Neural crest cell (in vitro differentiated cells): ENCODE data around the gene IQCK. TPM values are rescaled to one million over a fixed set of nuclear protein-coding genes. Genes with fewer than 3 reads are reported as not detected.

Experiments
- DNase-seq: peaks from one replicate; pipeline ENCODE4 v3.0.0; 2021; ENCODE audit warnings: low read depth, mixed read lengths, low spot score
- H3K27ac Mint-ChIP-seq: one replicate; pipeline ENCODE4 v1.8.0; 2021; ENCODE audit warnings: mild to moderate bottlenecking, mixed read lengths; ENCODE audit not compliant: unreplicated experiment
- H3K27me3 Mint-ChIP-seq: 2 replicates; pipeline ENCODE4 v1.8.0; 2021; ENCODE audit warnings: low read depth, mild to moderate bottlenecking, mixed read lengths
- H3K36me3 Mint-ChIP-seq: 2 replicates; pipeline ENCODE4 v1.8.0; 2021; ENCODE audit warnings: low read depth, mild to moderate bottlenecking, mixed read lengths
- H3K4me1 Mint-ChIP-seq: 2 replicates; pipeline ENCODE4 v1.8.0; 2021; ENCODE audit warnings: mixed read lengths
- H3K4me3 Mint-ChIP-seq: one replicate; pipeline ENCODE4 v1.8.0; 2021; ENCODE audit warnings: mild to moderate bottlenecking, mixed read lengths
- H3K9me3 Mint-ChIP-seq: 2 replicates; pipeline ENCODE4 v1.8.0; 2021; ENCODE audit warnings: mixed read lengths
- CTCF ChIP-seq: fragments of 200-600 bp; sonication (generic); conservative IDR thresholded peaks from 2 replicates; pipeline ENCODE4 v1.5.0; 2021; ENCODE audit warnings: antibody characterized with exemption, mild to moderate bottlenecking
- total RNA-seq: library from RNA; stranded (reverse); gene quantifications from 2 replicates; pipeline ENCODE4 v1.2.1, GENCODE V29; 2021

IQCK gene
- total RNA-seq, 1 donor from 2014 or later = 23.7 TPM

DNA sequence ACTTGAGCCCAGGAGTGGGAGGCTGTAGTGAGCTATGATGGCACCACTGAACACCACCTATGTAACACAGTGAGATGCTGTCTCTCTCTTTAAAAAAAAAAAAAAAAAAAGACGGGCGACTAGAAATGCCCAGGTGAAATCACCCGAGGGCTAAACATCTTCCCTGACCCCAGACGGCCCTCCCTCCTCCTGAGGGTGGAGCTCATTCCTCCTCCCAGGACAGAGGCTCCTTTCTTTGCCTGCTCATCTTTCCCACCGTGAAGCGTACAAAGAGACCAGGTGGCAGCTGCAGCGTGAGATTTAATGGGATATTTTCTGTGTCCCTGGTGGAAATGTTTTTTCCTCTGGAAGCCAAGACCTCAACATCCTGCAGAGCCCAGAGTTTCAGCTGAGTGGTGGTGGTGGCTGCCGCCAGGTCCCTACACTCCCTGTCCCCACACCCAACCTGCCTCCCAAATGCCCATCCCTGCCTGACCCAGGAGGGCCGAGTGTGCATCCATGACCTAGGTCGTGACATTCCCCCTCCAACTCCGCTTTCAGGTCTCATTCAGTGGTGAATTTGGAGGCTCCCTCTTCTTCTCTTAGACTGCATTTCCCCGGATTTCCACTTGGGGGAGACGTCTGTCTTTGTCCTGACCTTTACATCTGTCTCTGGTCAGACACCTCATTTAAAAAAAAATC is 181.0 kb downstream of the IQCK start:
- no peak overlapping the region for H3K27ac Mint-ChIP-seq
- DNase-seq = peak; percentile 75
- no peak overlapping the region for H3K4me3 Mint-ChIP-seq
- H3K4me1 Mint-ChIP-seq = peaks cover 4% of the 10 kb centered on the region
- peak; percentile 84 for TF ChIP-seq CTCF
- H3K36me3 Mint-ChIP-seq = no peaks in the 10 kb centered on the region
- H3K27me3 Mint-ChIP-seq = peaks cover 8% of the 10 kb centered on the region
- no peaks in the 10 kb centered on the region for H3K9me3 Mint-ChIP-seq

GRCh38 chr16:19899605-19899955 is 181.5 kb downstream of the IQCK start:
- no peak for DNase-seq
- H3K27ac Mint-ChIP-seq = no peak overlapping the region
- H3K4me1 Mint-ChIP-seq = peaks cover 4% of the 10 kb centered on the region
- H3K4me3 Mint-ChIP-seq = no peak overlapping the region
- H3K9me3 Mint-ChIP-seq = no peaks in the 10 kb centered on the region
- H3K27me3 Mint-ChIP-seq = peaks cover 8% of the 10 kb centered on the region
- no peak for TF ChIP-seq CTCF
- no peaks in the 10 kb centered on the region for H3K36me3 Mint-ChIP-seq

DNA sequence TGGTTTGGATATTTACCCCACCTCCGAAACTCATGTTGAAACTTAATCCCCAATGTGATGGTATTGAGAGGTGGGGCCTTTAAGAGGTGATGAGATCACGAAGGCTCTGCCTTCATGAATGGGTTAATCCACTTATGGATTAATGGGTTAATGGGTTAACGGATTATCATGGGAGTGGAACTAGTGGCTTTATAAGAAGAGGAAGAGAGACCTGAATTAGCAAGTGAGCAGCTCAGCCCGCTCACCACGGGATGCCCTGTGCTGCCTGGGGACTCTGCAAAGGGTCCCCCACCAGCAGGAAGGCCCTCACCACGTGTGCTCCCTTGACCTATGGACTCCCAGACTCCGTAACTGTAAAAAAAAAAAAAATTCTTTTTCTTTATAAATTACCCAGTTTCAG is 183.1 kb downstream of the IQCK start:
- no peak overlapping the region for H3K27ac Mint-ChIP-seq
- H3K36me3 Mint-ChIP-seq = no peaks in the 10 kb centered on the region
- no peak overlapping the region for H3K4me3 Mint-ChIP-seq
- DNase-seq = no peak
- no peak for TF ChIP-seq CTCF
- H3K4me1 Mint-ChIP-seq = peaks cover 4% of the 10 kb centered on the region
- no peaks in the 10 kb centered on the region for H3K9me3 Mint-ChIP-seq
- H3K27me3 Mint-ChIP-seq = peaks cover 8% of the 10 kb centered on the region

DNA sequence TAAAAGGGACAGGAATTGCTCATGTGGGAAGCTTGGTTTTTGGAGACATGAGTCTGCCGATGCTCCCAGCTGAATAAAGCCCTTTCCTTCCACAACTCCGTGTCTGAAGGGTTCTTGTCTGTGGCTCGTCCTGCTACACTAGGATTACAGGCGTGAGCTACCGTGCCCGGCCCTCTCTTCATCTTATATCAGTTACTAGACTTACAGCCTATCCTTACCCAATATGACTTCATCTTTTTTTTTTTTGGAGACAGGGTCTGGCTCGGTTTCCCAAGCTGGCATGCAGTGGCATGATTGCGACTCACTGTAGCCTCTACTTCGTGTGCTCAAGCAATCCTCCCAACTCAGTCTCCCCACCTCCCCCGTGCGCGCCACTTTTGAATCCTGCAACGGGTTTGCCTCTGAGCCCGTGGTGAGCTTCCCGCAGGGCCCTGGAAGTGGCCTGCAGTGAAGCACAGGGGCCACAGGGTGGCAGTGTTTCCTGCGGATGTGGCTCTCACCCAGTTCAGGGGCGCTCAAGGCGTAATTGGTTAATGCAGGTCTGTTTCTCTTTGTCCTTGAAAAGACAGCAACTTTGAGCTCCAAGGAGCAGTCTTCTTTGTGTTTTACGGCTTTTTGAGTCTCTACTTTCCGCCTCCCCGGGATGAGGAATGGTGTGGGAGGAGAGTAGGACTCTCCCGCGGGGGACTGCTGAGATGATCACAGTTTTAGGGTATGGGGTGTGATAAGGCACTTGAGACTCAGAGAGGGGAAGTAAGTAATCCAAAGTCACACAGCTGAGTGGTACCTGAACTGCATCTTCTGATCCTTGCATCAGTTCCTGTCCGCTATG is 189.3 kb downstream of the IQCK start:
- Mint-ChIP-seq H3K27me3 (peaks cover 5% of the 10 kb centered on the region), H3K4me1 (peaks cover 9% of the 10 kb centered on the region), H3K4me3 (no peak overlapping the region), H3K9me3 (no peaks in the 10 kb centered on the region), H3K27ac (peak overlapping the region; percentile 96), H3K36me3 (no peaks in the 10 kb centered on the region)
- peak; percentile 100 for TF ChIP-seq CTCF
- peak; percentile 84 for DNase-seq

Other genes starting within 250 kb of the IQCK start
- 61.9 and 63.2 TPM in 2 replicates for gene GDE1, start 196.2 kb upstream of the IQCK start, total RNA-seq
- 35.2 and 36.3 TPM in 2 replicates for gene CCP110, start 194.3 kb upstream of the IQCK start, total RNA-seq
- gene VPS35L, start 162.6 kb upstream of the IQCK start, total RNA-seq = 59.1 and 63.6 TPM in 2 replicates
- gene KNOP1, start within 50 bp of the IQCK start, total RNA-seq = 77.9 and 84.4 TPM in 2 replicates
- 58.5 and 59.3 TPM in 2 replicates for gene GPRC5B, start 166.6 kb downstream of the IQCK start, total RNA-seq